Activated CD8-positive, alpha-beta memory T cell treated with anti-CD3 and anti-CD28 coated beads, Interleukin-2, amount 50 U/mL, for 4 hours (primary cell): Measurements from ENCODE around the gene ARL8B.

Experiments
- DNase-seq: peaks from one replicate; pipeline ENCODE4 v3.0.0-alpha.2; 2020

ARL8B gene

DNA sequence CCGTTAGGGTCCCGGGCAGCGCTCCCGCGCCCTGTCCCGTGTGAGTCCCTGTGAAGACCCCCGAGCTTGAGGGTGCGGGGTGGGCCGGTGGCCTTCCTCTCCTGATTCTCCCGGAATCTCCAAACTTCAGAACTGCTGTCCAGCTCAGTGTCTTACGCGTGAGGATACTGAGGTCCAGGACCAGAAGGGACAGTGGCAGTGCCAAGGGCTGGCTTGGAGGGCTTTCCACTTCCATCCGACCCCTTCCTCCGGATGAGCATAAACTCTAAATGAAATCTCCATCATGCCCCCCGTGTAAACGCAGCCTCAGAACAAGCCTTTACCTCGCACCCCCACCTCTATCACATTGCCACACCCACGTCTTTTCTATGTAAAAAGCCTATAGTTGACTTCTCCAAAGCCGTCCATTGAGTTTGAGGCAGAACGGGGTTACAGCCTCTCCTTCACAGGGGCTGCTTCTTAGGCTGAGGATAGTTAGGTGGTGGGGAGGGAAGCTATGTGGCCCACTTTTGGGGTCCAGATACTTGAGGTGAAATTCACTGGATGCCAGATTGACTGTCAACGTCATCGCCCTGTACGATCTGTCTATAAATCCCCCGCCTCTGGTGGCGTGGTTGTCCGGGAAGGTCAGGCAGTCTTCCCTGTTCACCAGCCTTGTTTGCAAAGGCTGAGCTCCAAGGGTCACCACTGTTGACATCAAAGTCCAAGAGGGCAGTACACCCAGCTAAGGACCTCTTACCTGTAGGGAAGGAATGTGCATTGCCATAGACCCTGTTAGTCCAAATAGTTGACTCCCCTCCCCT, 66.5 kb downstream of the ARL8B start:
- peak; percentile 50 for DNase-seq

DNA sequence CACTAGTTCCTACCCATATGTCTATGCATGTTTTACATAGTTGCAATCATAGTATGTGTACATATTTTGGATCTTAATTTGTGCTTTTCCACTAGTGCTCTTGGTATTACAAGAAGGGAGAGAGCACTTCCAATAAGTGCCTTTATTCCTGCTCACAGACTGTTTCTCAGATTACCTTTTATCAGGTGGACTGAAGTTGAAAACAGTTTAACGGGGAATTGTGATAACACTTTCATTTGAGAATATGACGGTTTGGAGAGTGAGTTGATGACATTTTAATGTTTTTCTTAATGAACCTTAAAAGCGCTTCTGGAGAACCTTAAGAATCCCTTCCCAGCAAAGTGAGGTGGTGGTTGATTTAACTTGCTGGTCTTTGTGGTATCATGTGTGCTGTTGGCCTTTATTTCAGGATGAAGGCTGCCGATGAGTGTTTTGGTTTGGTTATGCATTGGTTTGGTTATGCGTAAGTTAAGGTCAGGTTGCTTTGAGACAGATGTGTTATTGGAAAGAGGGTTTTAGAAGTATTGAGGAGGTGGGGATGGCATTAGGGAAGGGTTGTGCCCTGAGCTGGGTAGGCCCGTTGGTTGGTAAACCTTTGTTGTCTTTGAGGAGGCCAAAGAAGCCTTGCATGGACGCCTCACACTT, 68.2 kb downstream of the ARL8B start:
- DNase-seq = no peak

DNA sequence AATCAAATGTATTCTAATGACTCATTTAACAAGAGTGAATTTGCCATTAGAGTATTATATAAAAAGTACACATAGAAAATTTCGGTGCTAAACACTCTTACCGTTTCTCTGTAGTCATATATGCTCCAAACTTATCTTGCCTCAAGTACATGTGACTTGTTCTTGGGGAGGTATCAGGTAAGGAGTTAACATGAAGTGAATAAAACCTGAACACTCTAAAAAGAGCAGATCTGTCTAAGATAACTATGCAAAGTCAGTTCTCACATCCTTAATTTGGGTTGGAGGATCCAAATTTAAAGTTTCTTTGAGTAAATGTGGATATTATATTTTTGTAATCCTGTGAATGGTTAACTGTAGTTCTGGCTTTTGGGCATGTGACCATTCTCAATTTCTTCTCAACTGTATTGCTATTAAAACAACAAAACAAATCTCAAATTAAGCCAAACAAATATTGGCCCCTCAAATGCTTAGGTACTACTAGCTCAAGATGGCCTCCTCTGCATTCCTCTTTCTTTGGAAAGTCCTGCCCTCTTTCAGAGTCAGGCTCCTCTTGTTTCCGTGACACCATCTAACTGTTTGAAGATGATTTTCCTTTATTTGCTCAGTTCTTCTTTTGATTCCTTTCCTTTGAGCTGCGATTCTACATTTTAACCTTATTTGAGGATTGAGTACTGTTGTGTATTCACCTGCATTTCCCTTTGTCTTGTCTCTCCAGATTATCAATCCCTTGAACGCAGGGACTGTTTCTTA, 69.6 kb downstream of the ARL8B start:
- no peak for DNase-seq

DNA sequence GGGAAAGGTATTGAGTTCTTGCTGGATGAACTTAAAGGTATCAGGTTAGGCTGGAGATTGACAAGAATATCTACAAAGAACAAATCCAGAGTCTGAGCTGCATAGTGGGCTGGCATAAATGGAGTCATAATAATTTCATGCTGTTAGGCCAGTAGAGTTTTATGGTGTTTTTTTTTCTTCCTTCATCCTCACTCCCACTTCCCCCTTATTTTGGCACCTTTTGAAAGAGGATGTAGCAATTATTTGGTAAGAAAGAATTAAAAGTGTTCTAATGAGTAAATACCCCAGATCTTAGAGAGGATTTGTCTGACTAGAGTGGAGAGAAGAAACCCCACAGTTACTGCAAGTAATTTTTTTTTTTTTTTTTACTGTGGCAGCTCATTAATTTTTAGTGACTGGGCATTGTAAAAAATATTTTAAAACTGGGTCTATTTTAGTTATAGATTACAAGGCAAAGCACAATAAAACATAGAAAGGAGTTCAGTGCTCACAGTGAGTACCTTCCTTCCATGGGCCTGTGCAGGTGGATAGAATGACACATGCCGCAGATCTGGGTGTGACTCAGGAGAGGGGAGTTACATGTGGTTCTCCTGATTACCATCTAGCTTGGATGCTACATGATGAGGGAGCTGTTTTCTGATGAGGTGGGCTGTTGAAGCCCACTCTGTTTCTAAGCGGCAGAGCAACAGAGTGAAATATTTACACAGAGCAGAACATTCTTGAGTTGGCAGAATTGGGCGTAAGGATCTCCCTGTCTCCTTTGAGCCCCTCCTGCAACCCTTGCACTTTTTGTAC, 70.7 kb downstream of the ARL8B start:
- peak; percentile 34 for DNase-seq

DNA sequence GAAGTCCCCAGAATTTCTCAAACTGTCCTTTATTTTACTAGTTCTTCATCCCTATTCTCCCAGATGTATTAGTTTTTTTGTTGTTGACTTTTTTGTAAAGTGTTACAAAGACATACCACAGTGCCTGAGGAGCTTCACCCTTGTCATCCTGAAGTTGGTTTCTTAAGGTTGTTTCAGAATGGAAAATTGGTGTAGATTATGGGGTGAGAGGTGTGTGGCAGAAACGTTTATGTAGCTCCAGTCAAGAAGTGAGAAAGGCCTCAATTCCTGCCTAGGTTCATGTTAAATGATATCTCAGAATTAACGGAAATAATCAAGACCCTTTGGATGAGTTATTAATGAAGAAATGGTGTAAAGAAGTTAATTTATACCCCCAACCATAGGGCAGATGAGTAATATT, 72.2 kb downstream of the ARL8B start:
- no peak for DNase-seq

DNA sequence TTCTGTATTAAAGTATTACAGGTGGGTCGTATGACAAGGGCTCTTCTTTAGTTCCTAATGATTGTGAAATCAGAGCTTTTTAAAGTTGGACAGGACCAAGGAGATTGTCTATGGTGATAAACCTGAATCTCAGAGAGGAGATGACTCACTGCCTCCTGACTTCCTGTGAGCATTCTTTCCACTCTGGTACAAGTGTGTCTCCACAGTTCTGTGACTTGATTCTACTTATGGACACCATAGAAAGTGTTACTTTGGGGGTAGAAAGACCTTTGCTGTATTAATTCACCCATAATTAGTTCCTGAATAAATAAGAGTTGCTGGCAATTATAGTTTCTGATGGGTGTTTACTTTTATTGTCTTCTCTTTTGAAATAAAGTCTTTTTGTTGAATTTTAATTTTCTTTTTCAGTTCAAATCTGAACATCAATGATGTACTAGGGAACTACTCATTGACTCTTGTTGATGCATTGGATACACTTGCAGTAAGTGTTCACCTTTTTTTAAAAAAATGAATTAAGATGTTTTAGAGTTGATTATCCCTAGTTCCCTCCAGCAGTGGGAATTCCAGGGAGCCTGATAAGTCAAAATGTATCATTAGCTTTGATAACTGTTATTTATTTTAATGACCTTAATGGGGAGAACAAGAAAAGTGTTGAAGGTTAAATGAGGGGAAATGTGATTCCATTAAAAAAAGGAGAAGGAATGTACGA, 72.9 kb downstream of the ARL8B start:
- DNase-seq = no peak

DNA sequence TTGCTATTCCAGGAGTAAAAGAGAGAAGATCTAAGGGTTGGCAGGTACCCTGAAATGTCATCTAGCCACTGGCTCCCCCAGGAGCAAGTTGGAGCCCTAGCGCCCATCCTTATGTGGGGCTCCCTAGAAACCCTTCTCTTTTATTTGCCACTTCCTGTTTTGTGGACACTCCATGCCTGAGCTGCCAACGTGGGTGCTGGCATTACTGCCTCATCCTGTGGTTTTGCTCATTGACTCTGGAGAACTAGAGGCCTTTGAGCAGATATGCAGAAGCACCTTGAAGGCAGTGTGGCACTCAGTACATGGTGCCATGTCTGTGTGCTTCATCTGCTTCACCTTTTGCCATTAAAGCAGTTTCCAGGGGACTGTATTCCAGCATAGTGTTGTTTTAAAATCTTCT, 73.5 kb downstream of the ARL8B start:
- no peak for DNase-seq

DNA sequence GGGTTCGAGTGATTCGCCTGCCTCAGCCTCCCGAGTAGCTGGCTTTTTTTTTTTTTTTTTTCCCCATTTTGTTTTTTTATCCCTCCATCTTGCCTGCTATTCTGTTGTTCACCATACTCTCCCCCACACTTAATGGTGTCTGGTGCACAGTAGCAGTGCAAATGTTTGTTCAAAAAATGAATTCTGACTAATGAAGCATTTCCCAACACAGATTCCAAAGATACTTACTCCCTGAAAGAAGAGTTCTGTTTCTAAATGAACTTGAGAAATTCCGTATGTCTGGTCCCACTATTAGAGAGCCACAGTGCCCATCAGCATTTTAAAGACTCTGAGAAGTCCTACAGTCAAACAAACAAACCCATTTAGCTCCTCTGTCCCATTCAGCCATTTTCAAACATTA, 74.9 kb downstream of the ARL8B start:
- DNase-seq = no peak

DNA sequence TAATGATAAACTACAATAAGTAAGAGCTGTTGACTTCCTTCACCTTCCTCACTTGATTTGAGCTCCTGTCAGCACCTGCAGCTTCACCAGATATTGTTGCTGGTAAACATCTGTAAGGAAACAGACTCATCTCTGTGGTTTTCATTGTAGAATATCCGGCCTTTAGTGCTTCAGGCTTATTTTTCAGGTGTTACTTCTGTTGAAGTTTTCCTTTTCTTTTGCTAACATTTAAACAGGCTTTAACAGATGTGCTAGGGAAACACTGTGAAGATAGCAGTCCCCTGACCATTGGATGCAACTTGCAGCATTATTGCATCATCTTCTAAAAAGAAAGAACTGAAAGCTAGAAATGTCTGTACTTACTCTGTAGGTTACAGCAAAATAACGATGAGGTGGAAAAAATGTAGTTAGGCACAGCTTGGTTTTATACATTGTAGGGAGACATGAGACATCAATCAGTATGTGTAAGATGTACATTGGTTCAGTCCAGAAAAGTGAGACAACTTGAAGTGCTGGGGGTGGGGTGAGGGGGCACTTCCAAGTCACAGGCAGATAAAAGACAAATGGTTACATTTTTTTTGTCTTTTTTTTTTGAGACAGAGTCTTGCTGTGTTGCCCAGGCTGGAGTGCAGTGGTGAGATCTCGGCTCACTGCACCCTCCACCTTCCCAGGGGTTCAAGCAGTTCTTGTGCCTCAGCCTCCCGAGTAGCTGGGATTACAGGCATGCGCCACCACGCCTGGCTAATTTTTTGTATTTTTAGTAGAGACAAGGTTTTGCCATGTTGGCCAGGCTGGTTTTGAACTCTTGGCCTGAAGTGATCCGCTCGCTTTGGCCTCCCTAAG, 75.6 kb downstream of the ARL8B start:
- DNase-seq = peak; percentile 32

DNA sequence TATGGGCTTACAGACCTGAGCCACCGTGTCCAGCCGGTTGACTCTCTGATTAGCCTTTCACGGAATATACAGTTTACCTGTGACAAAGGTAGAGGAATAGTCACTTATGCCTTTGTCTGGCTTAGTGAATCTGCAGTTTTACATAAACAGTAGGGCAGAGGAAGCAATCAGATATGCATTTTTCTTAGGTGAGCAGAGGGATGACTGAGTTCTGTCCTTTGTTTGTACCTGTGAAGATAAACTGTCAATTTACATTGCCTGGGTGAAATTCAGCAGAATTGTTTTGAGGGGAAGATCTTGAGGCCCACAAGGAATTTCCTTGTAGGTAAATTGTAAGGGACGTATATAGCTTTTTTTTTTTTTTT, 76.2 kb downstream of the ARL8B start:
- no peak for DNase-seq

DNA sequence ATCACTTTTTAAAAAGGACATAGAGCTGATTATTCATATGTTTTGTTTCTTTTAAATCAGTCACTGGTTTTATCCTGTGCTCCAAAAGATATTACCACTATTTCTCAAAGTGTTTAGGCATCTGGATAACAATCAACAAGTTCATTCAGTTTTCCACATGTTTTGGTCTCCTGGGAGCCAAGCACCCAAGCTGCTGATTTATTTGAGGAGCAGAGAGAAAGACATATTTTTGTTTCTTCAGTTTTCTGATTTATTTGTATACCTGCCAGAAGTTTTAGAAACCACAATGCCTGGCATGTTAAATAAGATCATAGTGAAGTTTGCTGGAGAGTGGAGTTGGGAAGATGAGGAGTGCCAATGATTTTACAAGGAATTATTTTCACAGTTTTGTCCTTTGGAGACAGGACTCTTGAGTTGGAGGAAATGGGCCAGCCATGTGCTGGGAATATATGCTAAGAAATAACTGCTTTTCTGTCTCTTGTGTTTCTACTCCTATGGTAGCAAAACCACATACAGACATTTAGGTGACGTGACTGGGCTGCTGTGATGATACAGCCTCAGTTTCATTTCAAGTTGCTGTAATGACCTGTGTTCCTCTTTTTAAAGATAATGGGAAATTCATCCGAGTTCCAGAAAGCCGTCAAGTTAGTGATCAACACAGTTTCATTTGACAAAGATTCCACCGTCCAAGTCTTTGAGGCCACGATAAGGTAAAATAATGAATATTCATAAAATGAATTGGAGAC, 77.1 kb downstream of the ARL8B start:
- DNase-seq = no peak

DNA sequence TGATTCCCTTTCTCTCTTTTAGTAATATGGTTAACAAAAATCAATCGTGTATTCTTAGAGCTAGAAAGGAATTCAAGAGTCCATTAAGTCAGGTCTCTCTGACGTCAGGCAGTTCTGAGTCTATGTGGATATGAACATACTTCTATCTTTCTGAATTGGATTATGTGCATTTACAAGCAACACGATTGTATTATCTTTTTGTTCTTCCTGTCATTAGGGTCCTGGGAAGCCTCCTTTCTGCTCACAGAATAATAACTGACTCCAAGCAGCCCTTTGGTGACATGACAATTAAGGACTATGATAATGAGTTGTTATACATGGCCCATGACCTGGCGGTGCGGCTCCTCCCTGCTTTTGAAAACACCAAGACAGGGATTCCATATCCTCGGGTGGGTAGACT, 79.4 kb downstream of the ARL8B start:
- DNase-seq = no peak

DNA sequence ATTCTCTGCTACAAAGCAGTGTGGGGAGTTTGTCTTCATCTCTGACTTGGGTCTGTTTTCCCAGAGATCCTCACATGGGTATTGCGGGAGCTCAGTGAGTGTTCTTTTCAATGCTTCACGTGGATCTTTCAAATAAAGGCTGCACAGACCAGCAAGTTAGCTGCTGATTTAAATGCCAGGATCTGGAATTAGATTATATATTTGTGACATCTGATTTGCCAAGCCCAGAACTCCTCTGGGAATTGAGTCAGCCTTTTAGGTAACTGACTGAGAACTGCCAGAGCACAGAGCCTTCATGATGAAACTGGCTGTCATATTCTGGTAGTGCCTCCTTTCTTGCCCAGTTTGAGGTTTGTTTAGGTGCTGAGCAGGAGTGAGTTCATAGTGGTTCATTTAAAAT, 80.1 kb downstream of the ARL8B start:
- no peak for DNase-seq

DNA sequence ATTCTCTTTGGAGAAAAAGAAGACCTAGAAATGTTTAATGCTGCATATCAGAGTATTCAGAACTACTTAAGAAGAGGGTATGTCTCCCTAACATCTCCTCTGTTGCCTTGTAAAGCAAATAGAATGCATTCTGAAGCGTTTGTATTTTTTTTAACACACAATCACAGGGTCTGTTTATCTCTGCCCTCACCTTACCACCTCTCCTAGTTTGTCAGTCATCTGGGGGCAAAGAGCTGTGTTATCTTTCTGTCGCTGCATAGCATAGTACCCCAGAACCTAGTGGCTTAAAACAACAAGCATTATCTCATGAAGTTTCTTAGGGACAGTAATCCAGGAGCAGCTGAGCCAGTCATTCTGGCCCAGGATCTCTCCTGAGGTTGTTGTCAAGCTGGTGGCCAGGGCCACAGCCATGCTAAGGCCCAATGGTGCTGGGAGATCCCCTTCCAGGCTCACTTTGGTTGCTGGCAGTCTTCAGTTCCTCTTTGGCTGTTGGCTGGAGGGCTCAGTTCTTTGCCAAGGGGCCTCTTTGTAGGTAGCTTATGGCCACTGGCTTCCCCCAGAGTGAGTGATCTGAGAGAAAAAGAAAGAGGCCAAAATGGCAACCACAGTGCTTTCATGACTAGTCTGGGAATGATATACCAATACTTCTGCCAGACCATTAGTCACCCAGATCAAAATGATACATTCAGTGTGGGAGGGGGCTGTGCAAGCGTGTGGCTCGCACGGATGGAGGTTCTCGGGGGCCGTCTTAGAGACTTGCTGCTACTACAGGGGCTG, 83.3 kb downstream of the ARL8B start:
- no peak for DNase-seq

DNA sequence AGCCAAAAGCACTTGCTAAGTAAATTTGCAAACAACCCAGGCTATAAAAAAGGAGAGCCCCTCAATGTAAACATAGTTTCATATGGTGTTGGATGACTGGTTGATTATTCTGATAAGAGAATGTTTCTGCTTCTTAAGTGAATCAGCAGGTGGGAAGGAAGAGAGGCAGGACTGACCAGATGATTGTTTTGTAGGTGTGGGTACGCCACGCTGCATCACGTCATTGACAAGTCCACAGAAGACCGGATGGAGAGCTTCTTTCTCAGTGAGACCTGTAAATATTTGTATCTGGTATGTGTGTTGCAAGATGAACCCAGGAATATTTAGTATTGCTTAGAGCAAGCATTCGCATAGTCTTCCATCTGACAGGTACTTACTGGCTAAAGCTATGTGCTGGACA, 88.8 kb downstream of the ARL8B start:
- DNase-seq = no peak

DNA sequence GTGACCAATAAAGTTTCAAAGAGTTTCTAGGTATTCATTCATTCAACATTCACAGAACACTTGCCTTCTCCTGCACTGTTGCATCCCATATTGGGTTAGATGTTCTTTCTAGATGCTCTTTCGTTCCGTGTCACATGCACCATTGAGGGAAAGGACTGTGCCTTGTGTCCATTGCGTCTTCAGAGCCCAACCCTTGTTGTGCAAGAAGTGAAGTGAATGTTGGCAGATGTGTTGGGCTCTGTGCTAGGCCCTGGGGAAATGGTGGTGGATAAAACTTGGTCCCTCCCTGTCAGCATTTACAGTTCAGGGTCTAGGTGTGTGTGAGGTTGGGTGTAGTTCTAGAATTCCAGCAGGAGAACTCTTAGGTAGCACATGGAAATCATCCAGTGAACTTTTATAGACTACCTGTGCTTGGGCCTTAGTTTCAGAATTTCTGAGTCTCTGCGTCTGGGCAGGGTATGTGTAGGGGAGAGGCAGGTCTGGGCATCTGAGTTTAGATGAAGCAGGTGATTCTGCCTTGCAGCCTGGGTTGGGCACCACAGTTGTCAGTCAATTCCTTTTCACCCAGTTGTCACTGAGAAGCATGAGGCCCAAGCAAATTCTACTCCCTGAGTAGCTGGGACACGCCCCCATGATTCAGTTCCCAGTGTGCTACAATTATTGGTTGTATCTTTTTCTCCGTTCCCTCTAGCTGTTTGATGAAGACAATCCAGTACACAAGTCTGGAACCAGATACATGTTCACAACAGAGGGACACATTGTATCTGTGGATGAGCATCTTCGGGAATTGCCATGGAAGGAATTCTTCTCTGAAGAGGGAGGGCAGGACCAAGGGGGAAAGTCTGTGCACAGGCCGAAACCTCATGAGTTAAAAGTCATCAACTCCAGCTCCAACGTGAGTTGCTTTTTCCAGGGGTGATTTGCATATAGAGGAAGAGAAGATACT, 90.8 kb downstream of the ARL8B start:
- no peak for DNase-seq

DNA sequence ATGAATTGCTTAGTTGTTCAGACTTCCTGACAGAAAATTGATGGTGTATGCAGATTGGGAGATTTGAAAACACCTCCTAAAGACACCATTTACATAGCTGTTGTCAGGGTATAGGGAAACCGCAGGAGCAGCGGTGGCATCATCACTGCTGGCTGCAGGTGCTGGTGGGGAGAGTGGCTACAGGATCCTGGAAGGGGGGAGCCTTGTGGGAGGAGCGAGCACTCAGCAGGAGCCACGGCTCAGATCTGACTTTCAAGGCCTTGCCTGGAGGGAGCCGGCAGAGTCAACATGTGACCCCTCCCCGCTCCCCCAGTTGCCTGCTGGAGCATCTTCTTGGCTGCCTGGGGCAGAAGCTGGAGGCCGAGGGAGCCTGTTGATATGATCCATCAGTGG, 91.5 kb downstream of the ARL8B start:
- no peak for DNase-seq

DNA sequence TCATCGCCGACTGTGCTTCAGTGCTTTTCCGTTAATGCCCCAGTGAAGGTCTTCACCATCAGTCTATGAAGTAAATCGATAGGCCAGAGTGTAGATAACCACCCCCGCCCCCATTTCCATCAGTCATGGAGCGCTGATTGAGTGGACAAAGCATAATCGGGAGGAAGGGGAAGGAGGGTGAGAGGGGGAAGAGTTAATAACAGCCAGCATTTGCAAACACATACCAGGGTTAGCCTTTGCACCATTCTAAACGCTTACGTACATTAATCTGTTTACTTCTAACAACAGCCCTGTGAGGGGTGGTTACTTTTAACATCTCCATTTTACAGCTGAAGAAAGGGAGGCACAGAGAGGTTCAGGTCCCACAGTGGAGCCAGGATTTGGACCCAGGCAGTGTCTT, 92.3 kb downstream of the ARL8B start:
- DNase-seq = no peak
